HepG2 (cell line): ENCODE results near the gene SLC2A6. TPM values are rescaled to one million over a fixed set of nuclear protein-coding genes. Genes with fewer than 3 reads are reported as not detected.

ENCODE experiments used
- GATA4 ChIP-seq: sonication (generic); IDR thresholded peaks from 2 replicates; pipeline ENCODE4 v1.6.1; 2016; ENCODE audit warnings: antibody characterized with exemption, low read depth, borderline replicate concordance
- HNRNPH1 ChIP-seq: fragments of 200-400 bp; formaldehyde crosslinking; optimal IDR thresholded peaks from 2 replicates; pipeline ENCODE3; 2017; ENCODE audit warnings: mild to moderate bottlenecking, low read depth, low read length
- KLF6 ChIP-seq: IDR thresholded peaks from 2 replicates; pipeline ENCODE4 v1.8.0; 2016; ENCODE audit warnings: missing biosample characterization, missing genetic modification reagents
- MTF2 ChIP-seq: sonication (generic); formaldehyde crosslinking; IDR thresholded peaks from 2 replicates; pipeline ENCODE4 v1.5.0; 2020; ENCODE audit warnings: missing genetic modification reagents, borderline replicate concordance
- TEAD3 ChIP-seq: optimal IDR thresholded peaks from 2 replicates; pipeline ENCODE3; 2016; ENCODE audit warnings: borderline replicate concordance
- TMF1 ChIP-seq: sonication (generic); formaldehyde crosslinking; IDR thresholded peaks from 2 replicates; pipeline ENCODE4 v1.8.1; 2022; ENCODE audit warnings: low read depth, missing genetic modification reagents
- TOE1 ChIP-seq: sonication (generic); formaldehyde crosslinking; IDR thresholded peaks from 2 replicates; pipeline ENCODE4 v1.4.0; 2020; ENCODE audit warnings: mild to moderate bottlenecking, missing genetic modification reagents
- ZMAT3 ChIP-seq: sonication (generic); formaldehyde crosslinking; conservative IDR thresholded peaks from 2 replicates; pipeline ENCODE4 v1.7.0; 2021; ENCODE audit warnings: missing genetic modification reagents
- ZNF143 ChIP-seq: sonication (generic); formaldehyde crosslinking; IDR thresholded peaks from 2 replicates; pipeline ENCODE4 v1.4.0; 2020; ENCODE audit warnings: missing genetic modification reagents
- ZNF572 ChIP-seq: sonication (generic); formaldehyde crosslinking; IDR thresholded peaks from 2 replicates; pipeline ENCODE4 v1.5.1; 2020; ENCODE audit warnings: mild to moderate bottlenecking, missing genetic modification reagents
- ZNF589 ChIP-seq: sonication (generic); formaldehyde crosslinking; conservative IDR thresholded peaks from 2 replicates; pipeline ENCODE4 v1.8.0; 2022; ENCODE audit warnings: mild to moderate bottlenecking, moderate library complexity, missing genetic modification reagents
- polyA plus RNA-seq, 8 experiments: library from polyadenylated mRNA; depleted of rRNA in 3 of 8; stranded (reverse) in 7 of 8; unstranded in 1 of 8; fragments of >200 nt; fragmentation: Illumina TruSeq in 4 of 8; extraction: Trizol in 4 of 8; gene quantifications; 2 replicates each; pipeline versions ENCODE4 v1.2.1 to v1.2.3, GENCODE V29; 2011 to 2016; ENCODE audit warnings: low read depth in 4 of 8, missing spikeins in 1 of 8, mixed read lengths in 1 of 8; ENCODE audit not compliant: insufficient read depth in 1 of 8
- total RNA-seq, 5 experiments: library from RNA; depleted of rRNA; stranded (reverse); fragments of >200 nt; fragmentation: Illumina TruSeq; extraction: Trizol; gene quantifications; 2 replicates each; pipeline ENCODE4 v1.2.3, GENCODE V29; 2016; ENCODE audit warnings: low read depth in 1 of 5
- TF ChIP-seq, protein P1 (sequence below): sonication (generic); formaldehyde crosslinking; IDR thresholded peaks from 2 replicates; pipeline ENCODE4; 2020; ENCODE audit warnings: missing genetic modification reagents, mild to moderate bottlenecking, borderline replicate concordance
- TF ChIP-seq, protein P2 (sequence below): sonication (generic); formaldehyde crosslinking; IDR thresholded peaks from 2 replicates; pipeline ENCODE4 v1.4.0; 2020; ENCODE audit warnings: mild to moderate bottlenecking, missing genetic modification reagents

Gene SLC2A6
- total and polyA plus RNA-seq, 2 of the 13 experiments (the other 11 are each of a cell fraction or from before 2014, with no cell fraction given) = 4.1 to 15.0 TPM

DNA sequence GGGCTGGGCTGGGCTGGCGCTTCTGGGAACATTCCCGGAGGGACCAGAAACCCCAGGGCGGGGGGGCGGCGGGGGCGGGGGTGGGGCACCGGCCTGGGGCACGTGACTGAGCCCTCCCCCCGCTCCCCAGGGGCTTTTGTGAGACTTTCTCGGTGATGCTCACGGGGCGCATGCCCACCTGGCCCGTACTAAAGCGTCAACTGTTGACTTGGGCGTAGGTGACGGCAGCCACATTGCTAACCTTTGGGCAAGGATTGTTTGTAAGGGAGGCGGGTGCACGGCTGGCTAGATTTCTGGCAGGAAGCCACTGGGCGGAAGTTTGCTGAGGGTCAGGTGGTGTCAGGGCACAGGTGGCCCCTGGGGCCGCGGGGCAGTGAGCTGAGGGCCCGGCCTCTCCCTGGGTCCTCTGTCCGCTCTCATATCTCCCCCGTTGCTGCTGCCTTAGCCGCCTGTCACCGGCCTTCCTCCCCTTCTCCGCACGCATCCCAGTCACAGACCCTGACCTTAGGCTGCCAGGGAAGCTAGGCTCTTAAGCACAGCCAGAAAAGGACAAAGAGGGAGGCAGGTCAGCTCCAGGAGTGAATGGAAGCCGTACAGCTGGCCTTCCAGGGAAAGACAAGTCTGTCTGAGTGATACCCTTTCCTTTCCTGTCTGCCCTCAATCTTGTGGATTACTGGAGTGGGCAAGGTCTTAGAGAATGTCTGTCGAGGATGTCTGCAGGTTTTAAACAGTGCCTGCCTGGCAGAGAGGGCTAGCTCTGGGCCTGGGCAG, 18.3 kb downstream of the SLC2A6 start (continued):
- TF ChIP-seq, protein P1, sequence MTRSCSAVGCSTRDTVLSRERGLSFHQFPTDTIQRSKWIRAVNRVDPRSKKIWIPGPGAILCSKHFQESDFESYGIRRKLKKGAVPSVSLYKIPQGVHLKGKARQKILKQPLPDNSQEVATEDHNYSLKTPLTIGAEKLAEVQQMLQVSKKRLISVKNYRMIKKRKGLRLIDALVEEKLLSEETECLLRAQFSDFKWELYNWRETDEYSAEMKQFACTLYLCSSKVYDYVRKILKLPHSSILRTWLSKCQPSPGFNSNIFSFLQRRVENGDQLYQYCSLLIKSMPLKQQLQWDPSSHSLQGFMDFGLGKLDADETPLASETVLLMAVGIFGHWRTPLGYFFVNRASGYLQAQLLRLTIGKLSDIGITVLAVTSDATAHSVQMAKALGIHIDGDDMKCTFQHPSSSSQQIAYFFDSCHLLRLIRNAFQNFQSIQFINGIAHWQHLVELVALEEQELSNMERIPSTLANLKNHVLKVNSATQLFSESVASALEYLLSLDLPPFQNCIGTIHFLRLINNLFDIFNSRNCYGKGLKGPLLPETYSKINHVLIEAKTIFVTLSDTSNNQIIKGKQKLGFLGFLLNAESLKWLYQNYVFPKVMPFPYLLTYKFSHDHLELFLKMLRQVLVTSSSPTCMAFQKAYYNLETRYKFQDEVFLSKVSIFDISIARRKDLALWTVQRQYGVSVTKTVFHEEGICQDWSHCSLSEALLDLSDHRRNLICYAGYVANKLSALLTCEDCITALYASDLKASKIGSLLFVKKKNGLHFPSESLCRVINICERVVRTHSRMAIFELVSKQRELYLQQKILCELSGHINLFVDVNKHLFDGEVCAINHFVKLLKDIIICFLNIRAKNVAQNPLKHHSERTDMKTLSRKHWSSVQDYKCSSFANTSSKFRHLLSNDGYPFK (CRISPR knock-in tag) = peak; percentile 47; the same call in 1 of the 2 replicates
- peak; percentile 32 for TF ChIP-seq HNRNPH1
- TF ChIP-seq TMF1 (CRISPR knock-in tag) = no peak; the same call in 1 of the 2 replicates
- TF ChIP-seq ZMAT3 (CRISPR knock-in tag) = no peak
- peak; percentile 27; the same call in 1 of the 2 replicates for TF ChIP-seq KLF6 (CRISPR knock-in tag)
- TF ChIP-seq ZNF589 (CRISPR knock-in tag) = no peak
- TF ChIP-seq MTF2 (CRISPR knock-in tag) = no peak
- TF ChIP-seq ZNF572 = peak; percentile 70; the same call in 1 of the 2 replicates
- peak; percentile 59 for TF ChIP-seq ZNF143
- TF ChIP-seq TOE1 = no peak
- peak; percentile 45 for TF ChIP-seq TEAD3 (CRISPR knock-in tag)
- TF ChIP-seq GATA4 = no peak
- TF ChIP-seq, protein P2, sequence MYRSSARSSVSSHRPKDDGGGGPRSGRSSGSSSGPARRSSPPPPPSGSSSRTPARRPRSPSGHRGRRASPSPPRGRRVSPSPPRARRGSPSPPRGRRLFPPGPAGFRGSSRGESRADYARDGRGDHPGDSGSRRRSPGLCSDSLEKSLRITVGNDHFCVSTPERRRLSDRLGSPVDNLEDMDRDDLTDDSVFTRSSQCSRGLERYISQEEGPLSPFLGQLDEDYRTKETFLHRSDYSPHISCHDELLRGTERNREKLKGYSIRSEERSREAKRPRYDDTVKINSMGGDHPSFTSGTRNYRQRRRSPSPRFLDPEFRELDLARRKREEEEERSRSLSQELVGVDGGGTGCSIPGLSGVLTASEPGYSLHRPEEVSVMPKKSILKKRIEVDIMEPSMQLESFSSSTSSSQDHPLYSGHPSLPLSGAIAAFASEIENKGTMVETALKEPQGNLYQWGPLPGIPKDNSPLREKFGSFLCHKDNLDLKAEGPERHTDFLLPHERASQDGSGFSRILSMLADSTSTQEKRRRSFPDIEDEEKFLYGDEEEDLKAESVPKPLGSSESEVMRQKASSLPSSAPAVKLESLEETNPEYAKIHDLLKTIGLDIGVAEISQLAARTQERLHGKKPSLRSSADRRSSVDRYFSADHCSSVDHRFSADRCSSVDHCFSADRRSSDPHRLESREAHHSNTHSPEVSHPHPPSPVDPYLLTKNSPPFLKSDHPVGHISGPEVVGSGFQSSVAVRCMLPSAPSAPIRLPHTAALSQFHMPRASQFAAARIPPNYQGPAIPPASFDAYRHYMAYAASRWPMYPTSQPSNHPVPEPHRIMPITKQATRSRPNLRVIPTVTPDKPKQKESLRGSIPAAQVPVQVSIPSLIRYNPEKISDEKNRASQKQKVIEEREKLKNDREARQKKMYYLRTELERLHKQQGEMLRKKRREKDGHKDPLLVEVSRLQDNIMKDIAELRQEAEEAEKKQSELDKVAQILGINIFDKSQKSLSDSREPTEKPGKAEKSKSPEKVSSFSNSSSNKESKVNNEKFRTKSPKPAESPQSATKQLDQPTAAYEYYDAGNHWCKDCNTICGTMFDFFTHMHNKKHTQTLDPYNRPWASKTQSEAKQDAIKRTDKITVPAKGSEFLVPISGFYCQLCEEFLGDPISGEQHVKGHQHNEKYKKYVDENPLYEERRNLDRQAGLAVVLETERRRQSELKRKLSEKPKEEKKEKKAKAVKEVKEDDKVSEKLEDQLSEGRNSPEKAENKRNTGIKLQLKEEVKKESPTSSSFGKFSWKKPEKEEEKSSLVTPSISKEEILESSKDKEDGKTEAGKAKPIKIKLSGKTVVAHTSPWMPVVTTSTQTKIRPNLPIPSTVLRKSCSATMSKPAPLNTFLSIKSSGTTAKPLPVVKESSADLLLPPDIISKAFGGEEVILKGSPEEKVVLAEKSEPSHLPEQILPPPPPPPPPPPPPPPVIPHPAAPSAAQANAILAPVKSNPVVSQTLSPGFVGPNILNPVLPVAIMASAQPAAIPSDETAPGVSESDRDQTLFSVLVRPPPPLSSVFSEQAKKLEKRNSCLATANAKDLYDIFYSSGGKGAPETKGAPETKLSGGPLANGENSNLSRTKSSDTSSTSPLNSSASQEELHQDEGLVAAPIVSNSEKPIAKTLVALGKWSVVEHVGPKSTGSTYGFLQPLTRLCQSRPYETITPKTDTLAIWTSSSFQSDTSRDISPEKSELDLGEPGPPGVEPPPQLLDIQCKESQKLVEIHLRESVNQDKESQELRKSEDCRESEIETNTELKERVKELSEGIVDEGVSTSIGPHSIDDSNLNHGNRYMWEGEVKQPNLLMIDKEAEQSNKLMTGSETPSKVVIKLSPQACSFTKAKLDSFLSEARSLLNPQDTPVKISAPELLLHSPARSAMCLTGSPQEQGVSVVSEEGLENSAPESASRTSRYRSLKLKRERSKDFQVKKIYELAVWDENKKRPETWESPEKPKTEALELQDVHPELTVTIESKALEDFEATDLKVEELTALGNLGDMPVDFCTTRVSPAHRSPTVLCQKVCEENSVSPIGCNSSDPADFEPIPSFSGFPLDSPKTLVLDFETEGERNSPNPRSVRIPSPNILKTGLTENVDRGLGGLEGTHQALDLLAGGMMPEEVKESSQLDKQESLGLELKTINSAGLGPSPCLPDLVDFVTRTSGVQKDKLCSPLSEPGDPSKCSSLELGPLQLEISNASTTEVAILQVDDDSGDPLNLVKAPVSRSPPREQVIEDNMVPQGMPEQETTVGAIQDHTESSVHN = peak; percentile 78; the same call in 1 of the 2 replicates
